Choroid plexus epithelial cell (primary cell): ENCODE measurements around the gene KLHL14.

Experiments used
- DNase-seq: peaks from one replicate; pipeline ENCODE4 v3.0.0-alpha.2; 2010; ENCODE audit warnings: low read depth
- H3K4me3 ChIP-seq: 2 replicates; pipeline ENCODE4 v1.5.1; 2011; ENCODE audit warnings: low read depth, mild to moderate bottlenecking, control low read depth, low read length, moderate library complexity
- CTCF ChIP-seq: conservative IDR thresholded peaks from 2 replicates; pipeline ENCODE4 v1.5.1; 2011; ENCODE audit warnings: low read depth, mild to moderate bottlenecking, control low read depth, inconsistent platforms, low read length, moderate library complexity

The KLHL14 gene

GRCh38 chr18:32624182-32624723, 148.6 kb downstream of the KLHL14 start:
- H3K4me3 ChIP-seq: no peak overlapping the region
- TF ChIP-seq CTCF: no peak
- no peak for DNase-seq

- no peak for DNase-seq
- TF ChIP-seq CTCF: no peak
- H3K4me3 ChIP-seq: no peak overlapping the region
Observed at GRCh38 chr18:32623563-32623962, 149.3 kb downstream of the KLHL14 start.
